ENCODE data around the gene RSL24D1.

The RSL24D1 gene

GRCh38 chr15:55230953-55231352, 34.2 kb upstream of the RSL24D1 start:
- H4K20me1 ChIP-seq (ENCODE audit: insufficient read depth, low read length): no peaks in the 10 kb centered on the region
- H2AFZ ChIP-seq (ENCODE audit: low read length): no peak overlapping the region
- H3F3A ChIP-seq (ENCODE audit: insufficient read depth, low read length): no peaks in the 10 kb centered on the region
- H3K9me3 ChIP-seq (replicated peaks; ENCODE audit: insufficient read depth, low read length): no peaks in the 10 kb centered on the region
- no peak overlapping the region; the same call in 1 of the 2 replicates for H3K4me2 ChIP-seq (ENCODE audit: low read depth, low read length)
- no peak overlapping the region for H3K9ac ChIP-seq (ENCODE audit: low read length)
- H3K36me3 ChIP-seq (replicated peaks; ENCODE audit: insufficient read depth, low read length): no peaks in the 10 kb centered on the region; the same call in none of the 2 replicates
- peaks cover 5% of the 10 kb centered on the region; the same call in 1 of the 2 replicates for H3K4me1 ChIP-seq (ENCODE audit: low read length)
- H3K27me3 ChIP-seq (replicated peaks; ENCODE audit: insufficient read depth, low read length): no peaks in the 10 kb centered on the region
- TF ChIP-seq EZH2 (optimal IDR thresholded peaks at IDR 0.05; ENCODE audit: low read depth, low read length) (no peak), CTCF (IDR thresholded peaks at IDR 0.05; ENCODE audit: low read length) (no peak), EZH2phosphoT487 (IDR thresholded peaks at IDR 0.05; ENCODE audit: low read length) (no peak)
- H3K27ac ChIP-seq (ENCODE audit: low read length): no peak overlapping the region
- no peaks in the 10 kb centered on the region for H3K9me2 ChIP-seq (replicated peaks; ENCODE audit: insufficient read depth, low read length)
- peaks cover 3% of the 10 kb centered on the region; the same call in 1 of the 2 replicates for H3K79me2 ChIP-seq (ENCODE audit: low read length)
- no peak for DNase-seq
- no peak overlapping the region for H3K4me3 ChIP-seq (ENCODE audit: low read length)

- Histone ChIP-seq H4K20me1 (ENCODE audit: insufficient read depth, low read length) (no peaks in the 10 kb centered on the region), H2AFZ (ENCODE audit: low read length) (no peak overlapping the region), H3K9me2 (replicated peaks; ENCODE audit: insufficient read depth, low read length) (no peaks in the 10 kb centered on the region), H3K79me2 (ENCODE audit: low read length) (no peaks in the 10 kb centered on the region; the same call in 1 of the 2 replicates), H3K9ac (ENCODE audit: low read length) (no peak overlapping the region), H3K4me2 (ENCODE audit: low read depth, low read length) (peak overlapping the region; percentile 25; the same call in 1 of the 2 replicates), H3K4me3 (ENCODE audit: low read length) (no peak overlapping the region), H3K36me3 (replicated peaks; ENCODE audit: insufficient read depth, low read length) (no peaks in the 10 kb centered on the region; the same call in none of the 2 replicates), H3K27me3 (replicated peaks; ENCODE audit: insufficient read depth, low read length) (no peaks in the 10 kb centered on the region), H3K27ac (ENCODE audit: low read length) (no peak overlapping the region), H3K9me3 (replicated peaks; ENCODE audit: insufficient read depth, low read length) (no peaks in the 10 kb centered on the region), H3K4me1 (ENCODE audit: low read length) (peaks cover 4% of the 10 kb centered on the region; the same call in 1 of the 2 replicates), H3F3A (ENCODE audit: insufficient read depth, low read length) (no peaks in the 10 kb centered on the region)
- no peak for TF ChIP-seq CTCF (IDR thresholded peaks at IDR 0.05; ENCODE audit: low read length)
- no peak for TF ChIP-seq EZH2 (optimal IDR thresholded peaks at IDR 0.05; ENCODE audit: low read depth, low read length)
- TF ChIP-seq EZH2phosphoT487 (IDR thresholded peaks at IDR 0.05; ENCODE audit: low read length): no peak
- no peak for DNase-seq
Observed at GRCh38 chr15:55230051-55230670, 33.4 kb upstream of the RSL24D1 start.

- Histone ChIP-seq H3K9me2 (replicated peaks; ENCODE audit: insufficient read depth, low read length) (no peaks in the 10 kb centered on the region), H3K9ac (ENCODE audit: low read length) (no peak overlapping the region), H3K36me3 (replicated peaks; ENCODE audit: insufficient read depth, low read length) (no peaks in the 10 kb centered on the region; the same call in none of the 2 replicates), H3K4me2 (ENCODE audit: low read depth, low read length) (no peak overlapping the region), H3K4me1 (ENCODE audit: low read length) (peaks cover 31% of the 10 kb centered on the region), H2AFZ (ENCODE audit: low read length) (no peak overlapping the region), H4K20me1 (ENCODE audit: insufficient read depth, low read length) (no peaks in the 10 kb centered on the region), H3K27me3 (replicated peaks; ENCODE audit: insufficient read depth, low read length) (no peaks in the 10 kb centered on the region), H3K79me2 (ENCODE audit: low read length) (no peaks in the 10 kb centered on the region), H3F3A (ENCODE audit: insufficient read depth, low read length) (peaks cover 12% of the 10 kb centered on the region; the same call in 1 of the 2 replicates), H3K4me3 (ENCODE audit: low read length) (no peak overlapping the region), H3K9me3 (replicated peaks; ENCODE audit: insufficient read depth, low read length) (no peaks in the 10 kb centered on the region), H3K27ac (ENCODE audit: low read length) (no peak overlapping the region)
- no peak for DNase-seq
- no peak for TF ChIP-seq CTCF (IDR thresholded peaks at IDR 0.05; ENCODE audit: low read length)
- TF ChIP-seq EZH2 (optimal IDR thresholded peaks at IDR 0.05; ENCODE audit: low read depth, low read length): no peak
- no peak for TF ChIP-seq EZH2phosphoT487 (IDR thresholded peaks at IDR 0.05; ENCODE audit: low read length)
Observed at GRCh38 chr15:55226127-55226526, 29.4 kb upstream of the RSL24D1 start.

Data from MM.1S (cell line).